GM13977 (cell line): ENCODE results near the gene CAVIN1.
"Not testable (repeated sequence)": the region's sequence is repeated elsewhere in the genome, so short reads cannot be mapped to it uniquely, and the experiment has no call there.

Experiments used
- DNase-seq: peaks from one replicate; pipeline ENCODE4 v3.0.0; 2012; ENCODE audit warnings: low spot score
- CTCF ChIP-seq: IDR thresholded peaks from 2 replicates; pipeline ENCODE4 v1.5.1; 2012; ENCODE audit warnings: mild to moderate bottlenecking, control low read depth; ENCODE audit not compliant: insufficient read depth; ENCODE audit errors: extremely low read depth, missing control alignments
- in situ Hi-C: fragments of 300-500 bp; cut with MboI; formaldehyde crosslinking; loops from one replicate; pipeline ENCODE4 v1.12.0; 2022; ENCODE audit warnings: low sequenced_read_pairs, low pct_unique_long_range_greater_than_20kb, mixed read lengths, inconsistent platforms; ENCODE audit not compliant: unreplicated experiment

CAVIN1 gene

GRCh38 chr17:42403150-42403549 is 19.9 kb downstream of the CAVIN1 start:
- DNase-seq: peak; percentile 83
- peak; percentile 81 for TF ChIP-seq CTCF
- in situ Hi-C loops: no loop called here

DNA sequence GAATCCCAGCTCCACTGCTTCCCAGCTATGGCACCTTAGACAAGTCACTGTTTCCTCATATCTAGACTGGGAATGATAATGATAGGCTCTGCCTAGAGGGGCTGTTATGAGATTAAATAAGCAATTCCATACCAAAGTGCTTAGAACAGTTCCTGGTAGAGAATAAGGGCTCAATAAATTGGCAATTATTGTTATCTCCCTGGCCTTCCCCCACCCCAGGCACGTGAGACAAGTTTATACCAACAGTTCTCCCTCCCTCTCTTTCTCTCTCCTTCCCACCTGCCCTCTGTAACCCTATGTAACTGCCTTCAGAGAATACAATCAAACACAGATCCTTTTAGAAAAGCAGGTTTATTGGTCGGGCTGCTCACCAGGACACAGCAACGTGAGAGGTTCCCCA is 20.9 kb downstream of the CAVIN1 start:
- DNase-seq: no peak
- in situ Hi-C loops: no loop called here
- no peak for TF ChIP-seq CTCF

- in situ Hi-C loops: not testable (repeated sequence)
These were observed 22.1 kb downstream of the CAVIN1 start for GRCh38 chr17:42400844-42401375.

DNA sequence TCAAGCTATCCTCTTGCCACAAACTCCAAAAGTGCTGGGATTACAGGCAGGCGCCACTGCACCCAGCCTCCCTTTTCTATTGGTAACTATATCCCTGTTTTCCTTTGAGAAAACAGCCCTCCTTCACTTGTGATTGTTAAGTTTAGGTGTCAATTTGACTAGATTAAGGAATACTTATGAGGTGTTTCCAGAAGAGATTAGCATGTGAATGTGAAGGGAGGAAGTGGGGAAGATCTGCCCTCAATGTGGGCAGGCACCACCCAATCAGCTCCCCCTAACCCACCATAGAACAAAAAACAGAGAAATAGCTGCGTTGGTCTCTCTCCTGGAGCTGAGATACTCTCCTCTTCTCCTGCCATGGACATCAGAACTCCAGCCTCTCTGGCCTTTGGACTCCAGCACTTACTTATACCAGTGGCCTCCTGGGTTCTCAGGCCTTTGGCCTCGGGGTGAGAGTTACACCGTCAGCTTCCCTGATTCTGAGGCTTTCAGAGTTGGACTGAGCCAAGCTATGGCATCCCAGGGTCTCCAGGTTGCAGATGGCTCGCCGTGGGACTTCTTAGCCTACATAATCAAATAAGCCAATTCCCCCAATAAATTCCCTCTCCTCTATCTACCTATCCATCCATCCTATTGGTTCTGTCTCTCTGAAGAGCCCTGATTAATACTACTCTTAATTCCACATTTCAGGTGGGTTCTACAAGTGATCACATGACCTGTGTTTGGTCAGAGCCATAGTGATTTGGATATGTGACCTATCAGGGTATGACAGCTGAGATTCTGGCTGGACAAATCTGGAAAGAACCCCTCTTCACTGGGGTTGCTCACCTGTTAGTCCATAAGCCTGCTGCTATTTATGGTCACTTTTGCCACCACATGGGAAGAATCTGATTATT is 22.9 kb downstream of the CAVIN1 start:
- DNase-seq: no peak
- in situ Hi-C loops: loop anchor here (5.0 kb wide), 1 partner anchor 78 kb away; no protein-coding TSS in a partner anchor
- TF ChIP-seq CTCF: no peak

More at GRCh38 chr17:42400844-42401375, 22.1 kb downstream of the CAVIN1 start:
- not testable (repeated sequence) for DNase-seq

DNA sequence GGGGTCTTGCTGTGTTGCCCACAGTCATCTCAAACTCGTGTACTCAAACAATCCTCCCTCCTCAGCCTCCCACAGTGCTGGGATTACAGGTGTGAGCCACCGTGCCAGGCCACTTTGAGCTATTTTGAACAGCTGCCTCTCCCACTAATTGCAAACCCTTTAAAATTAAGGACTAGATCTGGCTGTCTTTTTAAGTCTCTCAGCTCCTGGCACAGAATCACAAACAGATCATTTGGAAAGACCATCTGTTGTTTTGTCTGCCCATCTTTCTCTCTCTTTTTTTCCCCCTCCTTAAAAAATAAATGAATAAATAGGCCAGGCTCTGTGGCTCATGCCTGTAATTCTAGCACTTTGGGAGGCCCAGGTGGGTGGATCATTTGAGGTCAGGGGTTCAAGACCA is 23.9 kb downstream of the CAVIN1 start:
- TF ChIP-seq CTCF: no peak
- DNase-seq: no peak
- in situ Hi-C loops: loop anchor here (5.0 kb wide), 1 partner anchor 77 kb away; no protein-coding TSS in a partner anchor

- in situ Hi-C loops: loop anchor here (5.0 kb wide), 1 partner anchor 73 kb away; no protein-coding TSS in a partner anchor
- DNase-seq: not testable (repeated sequence)
These were observed 27.5 kb downstream of the CAVIN1 start for GRCh38 chr17:42395601-42396000.

- in situ Hi-C loops: loop anchor here (5.0 kb wide), 1 partner anchor 73 kb away; no protein-coding TSS in a partner anchor
- TF ChIP-seq CTCF: no peak
- DNase-seq: no peak
These were observed 28.2 kb downstream of the CAVIN1 start for GRCh38 chr17:42394838-42395237.
